ENCODE measurements around the gene HOXA3.

HOXA3 gene

DNA sequence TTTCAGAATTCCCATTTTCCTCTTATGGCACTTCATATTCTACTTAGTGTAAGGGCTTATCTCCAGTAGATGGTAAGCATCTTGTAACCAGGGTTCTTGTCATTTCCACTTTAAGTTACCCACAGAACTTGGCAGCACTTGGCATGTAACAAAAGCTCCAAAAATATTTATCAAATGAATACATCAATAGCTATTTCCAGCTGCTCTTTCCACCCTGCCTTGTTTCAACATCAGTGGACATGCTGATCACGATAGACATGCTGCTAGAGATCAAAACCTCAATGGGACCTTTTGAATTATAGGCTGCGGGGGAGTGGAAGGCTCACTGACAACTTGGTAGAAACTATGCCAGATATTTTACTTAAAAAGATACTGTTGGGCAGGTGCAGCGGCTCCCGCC is 89.4 kb downstream of the HOXA3 start:
- peaks cover 7% of the 10 kb centered on the region; the same call in 1 of the 2 replicates for H3K27me3 ChIP-seq (ENCODE audit: control insufficient read depth, low read length)
- no peaks in the 10 kb centered on the region for H4K20me1 ChIP-seq (ENCODE audit: control insufficient read depth, insufficient read depth, low read depth, low read length)
- no peaks in the 10 kb centered on the region for H3K9me3 ChIP-seq (ENCODE audit: control insufficient read depth, insufficient read depth, low read length)
- H3K4me1 ChIP-seq (ENCODE audit: control insufficient read depth, low read length) = no peaks in the 10 kb centered on the region
- H3K27ac ChIP-seq (ENCODE audit: low read depth, low read length) = no peak overlapping the region
- H3K9me2 ChIP-seq (replicated peaks; ENCODE audit: control insufficient read depth, low read length) = no peaks in the 10 kb centered on the region
- no peak overlapping the region for H3K4me3 ChIP-seq (ENCODE audit: low read length)
- no peaks in the 10 kb centered on the region for H3K79me2 ChIP-seq (ENCODE audit: control insufficient read depth, low read length)
- H3K4me2 ChIP-seq (ENCODE audit: low read length) = no peak overlapping the region
- TF ChIP-seq, protein P1, sequence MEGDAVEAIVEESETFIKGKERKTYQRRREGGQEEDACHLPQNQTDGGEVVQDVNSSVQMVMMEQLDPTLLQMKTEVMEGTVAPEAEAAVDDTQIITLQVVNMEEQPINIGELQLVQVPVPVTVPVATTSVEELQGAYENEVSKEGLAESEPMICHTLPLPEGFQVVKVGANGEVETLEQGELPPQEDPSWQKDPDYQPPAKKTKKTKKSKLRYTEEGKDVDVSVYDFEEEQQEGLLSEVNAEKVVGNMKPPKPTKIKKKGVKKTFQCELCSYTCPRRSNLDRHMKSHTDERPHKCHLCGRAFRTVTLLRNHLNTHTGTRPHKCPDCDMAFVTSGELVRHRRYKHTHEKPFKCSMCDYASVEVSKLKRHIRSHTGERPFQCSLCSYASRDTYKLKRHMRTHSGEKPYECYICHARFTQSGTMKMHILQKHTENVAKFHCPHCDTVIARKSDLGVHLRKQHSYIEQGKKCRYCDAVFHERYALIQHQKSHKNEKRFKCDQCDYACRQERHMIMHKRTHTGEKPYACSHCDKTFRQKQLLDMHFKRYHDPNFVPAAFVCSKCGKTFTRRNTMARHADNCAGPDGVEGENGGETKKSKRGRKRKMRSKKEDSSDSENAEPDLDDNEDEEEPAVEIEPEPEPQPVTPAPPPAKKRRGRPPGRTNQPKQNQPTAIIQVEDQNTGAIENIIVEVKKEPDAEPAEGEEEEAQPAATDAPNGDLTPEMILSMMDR (IDR thresholded peaks at IDR 0.05; ENCODE audit: low read depth, low read length, poor library complexity, severe bottlenecking) = no peak
- TF ChIP-seq EZH2phosphoT487 (IDR thresholded peaks at IDR 0.05; ENCODE audit: borderline replicate concordance, low read length) = no peak
- no peaks in the 10 kb centered on the region for H3F3A ChIP-seq (ENCODE audit: control insufficient read depth, insufficient read depth)
- no peaks in the 10 kb centered on the region for H3K36me3 ChIP-seq (ENCODE audit: control insufficient read depth, low read length)

Data from DOHH2 (cell line).